ENCODE measurements around the gene MTG2.

MTG2 gene

DNA sequence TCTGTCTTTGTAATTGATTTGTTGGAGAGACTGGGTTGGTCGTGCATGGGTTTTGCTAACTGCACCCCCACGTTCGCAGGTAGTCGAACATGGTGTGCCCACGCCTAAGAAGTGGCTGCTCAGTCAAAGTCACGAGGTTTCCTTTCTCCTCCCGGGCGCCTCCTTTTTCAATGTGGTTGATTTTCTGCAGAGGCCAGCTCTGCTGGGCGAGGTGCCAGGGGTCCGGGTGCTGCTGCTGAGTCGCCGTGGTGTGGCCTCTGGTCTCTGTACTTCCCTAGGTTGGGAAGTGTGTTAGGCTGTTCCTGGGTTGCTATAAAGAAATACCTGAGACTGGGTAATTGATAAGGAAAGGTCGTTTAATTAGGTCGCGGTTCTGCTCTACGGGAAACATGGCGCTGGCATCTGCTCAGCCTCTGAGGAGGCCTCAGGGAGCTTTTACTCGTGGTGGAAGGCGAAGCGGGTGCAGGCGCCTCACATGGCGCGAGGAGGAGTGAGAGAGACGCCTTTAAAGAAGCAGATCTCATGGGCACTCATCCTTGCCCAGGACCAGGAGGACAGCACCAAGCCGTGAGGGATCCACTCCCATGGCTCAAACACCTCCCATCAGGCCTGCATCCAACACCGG, 69.6 kb downstream of the MTG2 start:
- H3K4me3 ChIP-seq (replicated peaks; ENCODE audit: low read depth, low read length), result no peak overlapping the region
- TF ChIP-seq, protein P1, sequence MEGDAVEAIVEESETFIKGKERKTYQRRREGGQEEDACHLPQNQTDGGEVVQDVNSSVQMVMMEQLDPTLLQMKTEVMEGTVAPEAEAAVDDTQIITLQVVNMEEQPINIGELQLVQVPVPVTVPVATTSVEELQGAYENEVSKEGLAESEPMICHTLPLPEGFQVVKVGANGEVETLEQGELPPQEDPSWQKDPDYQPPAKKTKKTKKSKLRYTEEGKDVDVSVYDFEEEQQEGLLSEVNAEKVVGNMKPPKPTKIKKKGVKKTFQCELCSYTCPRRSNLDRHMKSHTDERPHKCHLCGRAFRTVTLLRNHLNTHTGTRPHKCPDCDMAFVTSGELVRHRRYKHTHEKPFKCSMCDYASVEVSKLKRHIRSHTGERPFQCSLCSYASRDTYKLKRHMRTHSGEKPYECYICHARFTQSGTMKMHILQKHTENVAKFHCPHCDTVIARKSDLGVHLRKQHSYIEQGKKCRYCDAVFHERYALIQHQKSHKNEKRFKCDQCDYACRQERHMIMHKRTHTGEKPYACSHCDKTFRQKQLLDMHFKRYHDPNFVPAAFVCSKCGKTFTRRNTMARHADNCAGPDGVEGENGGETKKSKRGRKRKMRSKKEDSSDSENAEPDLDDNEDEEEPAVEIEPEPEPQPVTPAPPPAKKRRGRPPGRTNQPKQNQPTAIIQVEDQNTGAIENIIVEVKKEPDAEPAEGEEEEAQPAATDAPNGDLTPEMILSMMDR (IDR thresholded peaks at IDR 0.05; ENCODE audit: low read length, missing control alignments), result no peak
- peak; percentile 20 for DNase-seq (ENCODE audit: low read depth)
